ENCODE results near the gene VWA5B1. TPM values are rescaled to one million over a fixed set of nuclear protein-coding genes. Genes with fewer than 3 reads are reported as not detected.

VWA5B1 gene
- total and polyA plus RNA-seq, 2 donors (not counting 3 experiments of a cell fraction or from before 2014, with no cell fraction given), result not detected

DNA sequence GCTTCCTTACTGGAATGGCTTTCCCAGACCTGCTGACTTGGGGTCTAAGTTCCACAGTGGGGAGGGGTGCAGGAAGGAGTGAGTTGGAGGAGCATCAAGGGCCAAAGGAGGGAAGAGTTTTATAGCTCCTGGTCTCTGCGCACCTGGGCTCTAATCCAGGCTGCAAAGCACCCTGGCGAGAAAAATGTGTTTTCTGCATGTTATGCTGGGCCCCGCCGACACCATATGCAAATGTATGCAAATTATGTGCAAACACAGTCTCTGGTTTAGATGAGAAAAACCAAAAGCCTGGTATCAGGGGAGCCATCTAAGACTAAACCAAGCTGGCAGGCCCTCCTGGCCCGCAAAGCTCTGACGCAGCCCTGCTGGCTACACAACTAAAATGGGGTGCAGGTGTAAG is 95.0 kb downstream of the VWA5B1 start:
- TF ChIP-seq EZH2 (IDR thresholded peaks at IDR 0.05; ENCODE audit: borderline replicate concordance, low read depth, low read length, severe bottlenecking), result no peak
- TF ChIP-seq, protein P1, sequence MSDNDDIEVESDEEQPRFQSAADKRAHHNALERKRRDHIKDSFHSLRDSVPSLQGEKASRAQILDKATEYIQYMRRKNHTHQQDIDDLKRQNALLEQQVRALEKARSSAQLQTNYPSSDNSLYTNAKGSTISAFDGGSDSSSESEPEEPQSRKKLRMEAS (IDR thresholded peaks at IDR 0.05; ENCODE audit: insufficient read depth, insufficient read length), result no peak
- TF ChIP-seq POLR2AphosphoS5 (IDR thresholded peaks at IDR 0.05; ENCODE audit: insufficient read depth, low read depth, low read length), result no peak
- TF ChIP-seq FOS (IDR thresholded peaks at IDR 0.05; ENCODE audit: borderline replicate concordance, insufficient read depth, low read length), result no peak
- no peak for TF ChIP-seq MYC (IDR thresholded peaks at IDR 0.05; ENCODE audit: low read depth, low read length)
- TF ChIP-seq POLR2A (IDR thresholded peaks at IDR 0.05; ENCODE audit: low read depth, low read length), result no peak
- TF ChIP-seq GATA2 (IDR thresholded peaks at IDR 0.05; ENCODE audit: insufficient read depth, insufficient read length, low read depth, low read length), result no peak
- no peak for TF ChIP-seq JUN (IDR thresholded peaks at IDR 0.05; ENCODE audit: borderline replicate concordance, insufficient read depth, insufficient read length, low read depth)
- TF ChIP-seq, protein P2, sequence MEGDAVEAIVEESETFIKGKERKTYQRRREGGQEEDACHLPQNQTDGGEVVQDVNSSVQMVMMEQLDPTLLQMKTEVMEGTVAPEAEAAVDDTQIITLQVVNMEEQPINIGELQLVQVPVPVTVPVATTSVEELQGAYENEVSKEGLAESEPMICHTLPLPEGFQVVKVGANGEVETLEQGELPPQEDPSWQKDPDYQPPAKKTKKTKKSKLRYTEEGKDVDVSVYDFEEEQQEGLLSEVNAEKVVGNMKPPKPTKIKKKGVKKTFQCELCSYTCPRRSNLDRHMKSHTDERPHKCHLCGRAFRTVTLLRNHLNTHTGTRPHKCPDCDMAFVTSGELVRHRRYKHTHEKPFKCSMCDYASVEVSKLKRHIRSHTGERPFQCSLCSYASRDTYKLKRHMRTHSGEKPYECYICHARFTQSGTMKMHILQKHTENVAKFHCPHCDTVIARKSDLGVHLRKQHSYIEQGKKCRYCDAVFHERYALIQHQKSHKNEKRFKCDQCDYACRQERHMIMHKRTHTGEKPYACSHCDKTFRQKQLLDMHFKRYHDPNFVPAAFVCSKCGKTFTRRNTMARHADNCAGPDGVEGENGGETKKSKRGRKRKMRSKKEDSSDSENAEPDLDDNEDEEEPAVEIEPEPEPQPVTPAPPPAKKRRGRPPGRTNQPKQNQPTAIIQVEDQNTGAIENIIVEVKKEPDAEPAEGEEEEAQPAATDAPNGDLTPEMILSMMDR (IDR thresholded peaks at IDR 0.05; ENCODE audit: extremely low read depth in 1 of 2, insufficient read depth in 1 of 2, low read depth in 1 of 2, low read length in 2 of 2), result no peak
- CTCF ChIA-PET, result no interaction called here
- Histone ChIP-seq H3K4me3 (replicated peaks in 1 of 3; ENCODE audit: insufficient read depth in 1 of 3, low read depth in 1 of 3, low read length in 3 of 3) (no peak overlapping the region), H3K4me2 (ENCODE audit: insufficient read depth, low read length) (no peak overlapping the region), H3K79me2 (ENCODE audit: control insufficient read depth, insufficient read depth, low read length) (no peaks in the 10 kb centered on the region), H4K20me1 (replicated peaks; ENCODE audit: control insufficient read depth, extremely low read depth, insufficient read depth, low read length) (no peaks in the 10 kb centered on the region), H3K9ac (replicated peaks; ENCODE audit: extremely low read depth, insufficient read depth, low read length) (no peak overlapping the region), H3K4me1 (ENCODE audit: control insufficient read depth, extremely low read depth, insufficient read depth, low read length) (no peaks in the 10 kb centered on the region), H3K36me3 (ENCODE audit: control insufficient read depth in 2 of 2, extremely low read depth in 1 of 2, insufficient read depth in 2 of 2, low read length in 2 of 2) (no peaks in the 10 kb centered on the region), H3K27me3 (ENCODE audit: control insufficient read depth in 2 of 2, insufficient read depth in 2 of 2, low read length in 2 of 2) (peaks cover 2 to 3% of the 10 kb centered on the region in 2 experiments), H3K27ac (ENCODE audit: insufficient read depth, low read depth, low read length) (no peak overlapping the region), H3K9me3 (replicated peaks; ENCODE audit: control insufficient read depth, insufficient read depth, low read length) (no peaks in the 10 kb centered on the region), H3K9me1 (replicated peaks; ENCODE audit: control insufficient read depth, extremely low read depth, insufficient read depth, low read length) (no peaks in the 10 kb centered on the region), H2AFZ (ENCODE audit: low read depth, low read length) (no peak overlapping the region)
- dilution Hi-C loops (cut with MboI; ENCODE audit: extremely low pct_ligation_motif_present, low sequenced_read_pairs) (no loop called here), intact Hi-C loops (cut with micrococcal nuclease) (no loop called here)
- DNase-seq (ENCODE audit: low read depth, low spot score) (no peak), FAIRE-seq (no peak)
- POLR2A ChIA-PET, result no interaction called here
- no TSS peak for BruUV-seq (replicated peaks)
